IMR-90 (cell line): ENCODE measurements around the gene ROR2. TPM values are rescaled to one million over a fixed set of nuclear protein-coding genes. Genes with fewer than 3 reads are reported as not detected.

Source experiments
- ATAC-seq: fragments of 200-7000 bp; cut with Tn5 transposase; 2 replicates; pipeline ENCODE4 v1.9.1; 2020; ENCODE audit warnings: low read depth, mild to moderate bottlenecking, moderate library complexity
- BruUV-seq: library from RNA; stranded (reverse); fragments of 400-500 nt; replicated peaks from 2 replicates; lab custom pipeline; 2021; lab: Mats Ljungman, UMichigan
- CTCF ChIA-PET: fragments of 300-600 bp; formaldehyde crosslinking; extraction: SDS; loops from one replicate; lab custom pipeline; 2021; ENCODE audit warnings: antibody characterized with exemption; lab: Yijun Ruan, JAX
- POLR2A ChIA-PET: fragments of 300-600 bp; sonication (Branson Sonifier 250); formaldehyde crosslinking; loops from one replicate; lab custom pipeline; 2022; ENCODE audit warnings: antibody characterized with exemption; ENCODE audit not compliant: unreplicated experiment; lab: Charles Lee
- DNase-seq: peaks from one replicate; pipeline ENCODE4 v3.0.0; 2013
- H2AFZ ChIP-seq: replicated peaks from 2 replicates; pipeline ENCODE3; 2013; ENCODE audit warnings: low read length, mild to moderate bottlenecking; ENCODE audit not compliant: poor library complexity
- H2AK5ac ChIP-seq: 2 replicates; pipeline ENCODE4 v1.6.1; 2013; ENCODE audit warnings: low read depth, low read length, inconsistent platforms
- H2AK9ac ChIP-seq: replicated peaks from 2 replicates; pipeline ENCODE3; 2013; ENCODE audit warnings: mild to moderate bottlenecking, low read depth, low read length, moderate library complexity; ENCODE audit not compliant: poor library complexity
- H2BK120ac ChIP-seq: 2 replicates; pipeline ENCODE4 v1.6.1; 2013; ENCODE audit warnings: low read depth, low read length, inconsistent platforms
- H2BK15ac ChIP-seq: 3 replicates; pipeline ENCODE4 v1.6.1; 2013; ENCODE audit warnings: low read depth, low read length, inconsistent platforms
- H2BK20ac ChIP-seq: 2 replicates; pipeline ENCODE4 v1.6.1; 2013; ENCODE audit warnings: low read depth, mild to moderate bottlenecking, inconsistent platforms, low read length, moderate library complexity
- H2BK5ac ChIP-seq: 2 replicates; pipeline ENCODE4 v1.6.1; 2013; ENCODE audit warnings: mild to moderate bottlenecking, low read depth, low read length, inconsistent platforms; ENCODE audit not compliant: poor library complexity, severe bottlenecking
- H3K14ac ChIP-seq: replicated peaks from 2 replicates; pipeline ENCODE4 v1.6.1; 2013; ENCODE audit warnings: low read depth, low read length, inconsistent platforms
- H3K18ac ChIP-seq: 2 replicates; pipeline ENCODE4 v1.6.1; 2013; ENCODE audit warnings: low read depth, low read length, control low read depth
- H3K23ac ChIP-seq: 2 replicates; pipeline ENCODE4 v1.6.1; 2013; ENCODE audit warnings: low read depth, low read length, inconsistent platforms
- H3K27ac ChIP-seq: 2 replicates; pipeline ENCODE4 v1.5.1; 2013; ENCODE audit warnings: mild to moderate bottlenecking, control low read depth, low read length; ENCODE audit not compliant: insufficient read depth
- H3K27me3 ChIP-seq: 2 replicates; pipeline ENCODE4 v1.6.1; 2013; ENCODE audit warnings: low read length; ENCODE audit not compliant: control insufficient read depth, insufficient read depth
- H3K36me3 ChIP-seq: 2 replicates; pipeline ENCODE4 v1.6.1; 2013; ENCODE audit warnings: low read length, mixed read lengths; ENCODE audit not compliant: control insufficient read depth, insufficient read depth
- H3K4ac ChIP-seq: 2 replicates; pipeline ENCODE4 v1.6.1; 2013; ENCODE audit warnings: low read depth, low read length, inconsistent platforms
- H3K4me1 ChIP-seq: 2 replicates; pipeline ENCODE4 v1.6.1; 2013; ENCODE audit warnings: low read length, mixed read lengths; ENCODE audit not compliant: control insufficient read depth, insufficient read depth
- H3K4me2 ChIP-seq: 2 replicates; pipeline ENCODE4 v1.6.1; 2013; ENCODE audit warnings: low read depth, mild to moderate bottlenecking, control low read depth, low read length, moderate library complexity
- H3K4me3 ChIP-seq: 2 replicates; pipeline ENCODE4 v1.5.1; 2013; ENCODE audit warnings: low read depth, mild to moderate bottlenecking, control low read depth, low read length, moderate library complexity; ENCODE audit not compliant: insufficient read depth
- H3K56ac ChIP-seq: 2 replicates; pipeline ENCODE4 v1.6.1; 2013; ENCODE audit warnings: low read length, inconsistent platforms; ENCODE audit not compliant: insufficient read depth; ENCODE audit errors: extremely low read depth
- H3K79me1 ChIP-seq, 2 experiments: 2 replicates each; pipeline ENCODE4 v1.6.1; 2013; ENCODE audit warnings: low read length in 2 of 2, inconsistent platforms in 1 of 2, low read depth in 1 of 2
- H3K9ac ChIP-seq: 2 replicates; pipeline ENCODE4 v1.6.1; 2013; ENCODE audit warnings: low read depth, low read length, control low read depth
- H3K9me1 ChIP-seq: 2 replicates; pipeline ENCODE4 v1.6.1; 2013; ENCODE audit warnings: low read length, inconsistent platforms; ENCODE audit not compliant: insufficient read depth
- H3K9me3 ChIP-seq: 2 replicates; pipeline ENCODE4 v1.6.1; 2013; ENCODE audit warnings: low read length; ENCODE audit not compliant: control insufficient read depth, insufficient read depth
- H4K20me1 ChIP-seq: 2 replicates; pipeline ENCODE4 v1.6.1; 2013; ENCODE audit warnings: low read length, inconsistent platforms; ENCODE audit not compliant: insufficient read depth
- H4K5ac ChIP-seq: 2 replicates; pipeline ENCODE4 v1.6.1; 2013; ENCODE audit warnings: mild to moderate bottlenecking, low read depth, low read length, control low read depth
- H4K8ac ChIP-seq, 2 experiments: 2 replicates each; pipeline ENCODE4 v1.6.1; 2013; ENCODE audit warnings: low read depth in 2 of 2, low read length in 2 of 2, control low read depth in 1 of 2, inconsistent platforms in 1 of 2
- H4K91ac ChIP-seq: 2 replicates; pipeline ENCODE4 v1.6.1; 2013; ENCODE audit warnings: low read depth, low read length, inconsistent platforms; ENCODE audit not compliant: insufficient read depth
- CEBPB ChIP-seq: IDR thresholded peaks from 2 replicates; pipeline ENCODE4 v1.6.1; 2012; ENCODE audit warnings: low read depth, low read length, improper control_type of control experiment
- CHD1 ChIP-seq: IDR thresholded peaks from 2 replicates; pipeline ENCODE4 v1.6.1; 2012; ENCODE audit warnings: low read depth, low read length, improper control_type of control experiment
- CTCF ChIP-seq: conservative IDR thresholded peaks from 2 replicates; pipeline ENCODE4 v1.5.1; 2012; ENCODE audit warnings: mild to moderate bottlenecking, low read depth, low read length, improper control_type of control experiment
- ELK1 ChIP-seq: fragments of 150-350 bp; IDR thresholded peaks from 2 replicates; pipeline ENCODE4 v1.6.1; 2016; ENCODE audit warnings: low read depth, mild to moderate bottlenecking, low read length, moderate library complexity, borderline replicate concordance
- FOS ChIP-seq: fragments of 150-350 bp; IDR thresholded peaks from 2 replicates; pipeline ENCODE4 v1.6.1; 2016; ENCODE audit warnings: low read depth, low read length
- MAFK ChIP-seq: IDR thresholded peaks from 2 replicates; pipeline ENCODE4 v1.6.1; 2012; ENCODE audit warnings: low read depth, low read length, improper control_type of control experiment
- NFE2L2 ChIP-seq: fragments of 150-350 bp; IDR thresholded peaks from 2 replicates; pipeline ENCODE4 v1.6.1; 2016; ENCODE audit warnings: low read depth, mild to moderate bottlenecking, low read length
- RAD21 ChIP-seq: IDR thresholded peaks from 2 replicates; pipeline ENCODE4 v1.6.1; 2012; ENCODE audit warnings: low read length, improper control_type of control experiment
- RFX5 ChIP-seq: IDR thresholded peaks from 2 replicates; pipeline ENCODE4 v1.8.0; 2012; ENCODE audit warnings: low read depth, mild to moderate bottlenecking, low read length, moderate library complexity
- USF2 ChIP-seq: fragments of 150-350 bp; IDR thresholded peaks from 2 replicates; pipeline ENCODE4 v1.6.1; 2017; ENCODE audit warnings: mild to moderate bottlenecking, antibody characterized with exemption, low read length, low read depth
- WGBS, 2 experiments: methylation state at CpG; one replicate each; pipeline versions ENCODE4 v1.1.5 to v1.1.7; 2013; ENCODE audit warnings: missing lambda C conversion rate in 2 of 2; ENCODE audit not compliant: insufficient read length in 1 of 2; ENCODE audit errors: extremely low coverage in 2 of 2; 5-methylcytosine and 5-hydroxymethylcytosine counted together
- dilution Hi-C: fragments of 300-500 bp; cut with HindIII; formaldehyde crosslinking; loops from one replicate; pipeline ENCODE4 v1.14.3; 2018; ENCODE audit warnings: low sequenced_read_pairs; ENCODE audit not compliant: unreplicated experiment
- in situ Hi-C: fragments of 300-500 bp; cut with MboI; formaldehyde crosslinking; loops from 3 replicates; pipeline ENCODE4 v1.14.3; 2019; ENCODE audit warnings: low sequenced_read_pairs, inconsistent platforms, mixed read lengths
- intact Hi-C: fragments of 100-400 bp; cut with micrococcal nuclease; formaldehyde crosslinking; loops from 2 replicates; pipeline ENCODE4 v1.10.0; 2022
- polyA plus RNA-seq, 3 experiments: library from polyadenylated mRNA; depleted of rRNA; stranded (reverse); fragments of >200 nt; gene quantifications; 2 replicates each; pipeline ENCODE4 v1.2.3, GENCODE V29; 2012; ENCODE audit warnings: low replicate concordance in 1 of 3
- total RNA-seq: library from RNA; depleted of rRNA; stranded (reverse); fragments of >200 nt; gene quantifications from 2 replicates; pipeline ENCODE4 v1.2.3, GENCODE V29; 2012

ROR2 gene
- total and polyA plus RNA-seq, 2 of the 4 experiments (the other 2 are of a cell fraction): 2.3 to 4.8 TPM

GRCh38 chr9:91810286-91810905 lies 139.6 kb downstream of the ROR2 start:
- H2BK20ac ChIP-seq: no peak overlapping the region; the same call in 1 of the 2 replicates
- H3K27me3 ChIP-seq: peaks cover 2% of the 10 kb centered on the region; the same call in 1 of the 2 replicates
- H2AFZ ChIP-seq: no peak overlapping the region
- peaks cover 7% of the 10 kb centered on the region; the same call in 1 of the 2 replicates for H4K20me1 ChIP-seq
- no peak overlapping the region; the same call in 1 of the 2 replicates for H4K5ac ChIP-seq
- no peak overlapping the region for H3K14ac ChIP-seq
- peak overlapping the region; percentile 39 for H2AK9ac ChIP-seq
- H2BK15ac ChIP-seq: peak overlapping the region; percentile 27; the same call in 1 of the 3 replicates
- intact Hi-C loops: no loop called here
- H3K23ac ChIP-seq: no peak overlapping the region
- no peak overlapping the region for H3K4me3 ChIP-seq
- no peaks in the 10 kb centered on the region for H3K9me3 ChIP-seq
- no peak for ATAC-seq
- DNase-seq: no peak
- ChIA-PET CTCF (no interaction called here), POLR2A (no interaction called here)
- 94% methylated on average over 21 of the region's 26 CpGs; no CpG with 5 or more reads in 1 of the 2 experiments for WGBS, 2 experiments
- peak overlapping the region; percentile 67 for H2AK5ac ChIP-seq
- peak overlapping the region; percentile 38; the same call in 1 of the 2 replicates for H4K91ac ChIP-seq
- H3K79me1 ChIP-seq: peaks cover 0 to 3% of the 10 kb centered on the region in 2 experiments; a peak in 1 of 4 replicates
- peaks cover 17% of the 10 kb centered on the region for H3K9me1 ChIP-seq
- H3K9ac ChIP-seq: no peak overlapping the region; the same call in 1 of the 2 replicates
- H3K4ac ChIP-seq: 0 out of 2 replicates have a peak overlapping the region, but pooled peaks have one; percentile 13
- dilution Hi-C loops: no loop called here
- in situ Hi-C loops: no loop called here
- H2BK120ac ChIP-seq: peak overlapping the region; percentile 25; the same call in 1 of the 2 replicates
- no peak overlapping the region for H3K56ac ChIP-seq
- H3K27ac ChIP-seq: no peak overlapping the region
- no TSS peak for BruUV-seq
- H3K4me1 ChIP-seq: peaks cover 32% of the 10 kb centered on the region
- 0 out of 2 replicates have a peak, but pooled peaks cover 1% of the 10 kb centered on the region for H3K36me3 ChIP-seq
- H2BK5ac ChIP-seq: no peak overlapping the region
- TF ChIP-seq CEBPB (no peak), MAFK (no peak), RFX5 (no peak), NFE2L2 (no peak), USF2 (no peak), FOS (no peak), CHD1 (no peak), CTCF (no peak), RAD21 (no peak), ELK1 (no peak)
- H3K18ac ChIP-seq: peak overlapping the region; percentile 8; the same call in 1 of the 2 replicates
- H3K4me2 ChIP-seq: no peak overlapping the region
- H4K8ac ChIP-seq: no peak overlapping the region
